Measurements from ENCODE around the gene MGAT3.

Gene MGAT3

GRCh38 chr22:39439170-39439569 is 17.6 kb upstream of the MGAT3 start:
- H3K36me3 ChIP-seq: peaks cover 0 to 7% (median 0%) of the 10 kb centered on the region in 3 donors
- TF ChIP-seq CTCF (IDR thresholded peaks at IDR 0.05): no peak
- H3K27ac ChIP-seq: no peak overlapping the region
- H3K27me3 ChIP-seq: peaks cover 0 to 27% of the 10 kb centered on the region in 2 donors
- H3K4me3 ChIP-seq: no peak overlapping the region
- no peaks in the 10 kb centered on the region for H3K9me3 ChIP-seq
- intact Hi-C loops (cut with DNase I; ENCODE audit: low total_unique reads): loop anchor here (10.0 kb wide), 1 partner anchor 86 kb away; the partner anchor contains the start of gene ATF4
- no peak for DNase-seq
- H3K4me1 ChIP-seq: peaks cover 0 to 19% (median 6%) of the 10 kb centered on the region in 4 donors

GRCh38 chr22:39443398-39443797 is 13.4 kb upstream of the MGAT3 start:
- no peaks in the 10 kb centered on the region for H3K36me3 ChIP-seq
- no peak for DNase-seq
- no peak overlapping the region for H3K4me3 ChIP-seq
- H3K27ac ChIP-seq: no peak overlapping the region
- no peaks in the 10 kb centered on the region for H3K4me1 ChIP-seq
- TF ChIP-seq CTCF (IDR thresholded peaks at IDR 0.05): no peak
- intact Hi-C loops (cut with DNase I; ENCODE audit: low total_unique reads): no loop called here
- H3K9me3 ChIP-seq: no peaks in the 10 kb centered on the region
- peaks cover 0 to 40% of the 10 kb centered on the region in 2 donors for H3K27me3 ChIP-seq

- Histone ChIP-seq H3K4me3 (no peak overlapping the region), H3K36me3 (no peaks in the 10 kb centered on the region), H3K4me1 (no peaks in the 10 kb centered on the region), H3K27me3 (peaks cover 0 to 44% of the 10 kb centered on the region in 2 donors), H3K27ac (no peak overlapping the region), H3K9me3 (no peaks in the 10 kb centered on the region)
- intact Hi-C loops (cut with DNase I; ENCODE audit: low total_unique reads): no loop called here
- no peak for DNase-seq
- TF ChIP-seq CTCF (IDR thresholded peaks at IDR 0.05): no peak
Measured at GRCh38 chr22:39444247-39444800, 12.5 kb upstream of the MGAT3 start.

GRCh38 chr22:39444937-39445465 is 11.8 kb upstream of the MGAT3 start:
- intact Hi-C loops (cut with DNase I; ENCODE audit: low total_unique reads): no loop called here
- H3K9me3 ChIP-seq: no peaks in the 10 kb centered on the region
- no peaks in the 10 kb centered on the region for H3K36me3 ChIP-seq
- H3K4me3 ChIP-seq: no peak overlapping the region
- no peak for TF ChIP-seq CTCF (IDR thresholded peaks at IDR 0.05)
- H3K4me1 ChIP-seq: no peaks in the 10 kb centered on the region
- no peak for DNase-seq
- H3K27me3 ChIP-seq: peaks cover 0 to 43% of the 10 kb centered on the region in 2 donors
- no peak overlapping the region for H3K27ac ChIP-seq

GRCh38 chr22:39445678-39446077 is 11.1 kb upstream of the MGAT3 start:
- Histone ChIP-seq H3K27ac (no peak overlapping the region), H3K36me3 (no peaks in the 10 kb centered on the region), H3K4me1 (no peaks in the 10 kb centered on the region), H3K4me3 (no peak overlapping the region), H3K27me3 (peaks cover 0 to 39% of the 10 kb centered on the region in 2 donors), H3K9me3 (no peaks in the 10 kb centered on the region)
- no peak for TF ChIP-seq CTCF (IDR thresholded peaks at IDR 0.05)
- DNase-seq: no peak
- intact Hi-C loops (cut with DNase I; ENCODE audit: low total_unique reads): no loop called here

Data from tibial artery (tissue), 4 donors.